Uterus (tissue), 4 donors: ENCODE results near the gene EXOC3L2. TPM values are rescaled to one million over a fixed set of nuclear protein-coding genes. Genes with fewer than 3 reads are reported as not detected.

Source experiments
- DNase-seq, 2 donors: peaks; one replicate each; pipeline ENCODE4 v3.0.0-alpha.2; 2019 to 2020
- H3K27ac ChIP-seq, 2 donors: fragments of 200-600 bp; sonication (generic); 1 replicate in 1 of 2; 2 replicates in 1 of 2; pipeline ENCODE4 v1.5.1; 2016 to 2018
- H3K27me3 ChIP-seq, 2 donors: fragments of 200-600 bp; sonication (generic); one replicate each; pipeline ENCODE4 v1.5.1; 2018 to 2019; ENCODE audit warnings: control low read depth in 1 of 2
- H3K36me3 ChIP-seq, 2 donors: fragments of 200-600 bp; sonication (generic); one replicate each; pipeline ENCODE4 v1.5.1; 2019; ENCODE audit warnings: control low read depth in 1 of 2
- H3K4me1 ChIP-seq, 2 donors: fragments of 200-600 bp; sonication (generic); one replicate each; pipeline ENCODE4 v1.5.1; 2018 to 2019; ENCODE audit warnings: control low read depth in 1 of 2
- H3K4me3 ChIP-seq, 2 donors: fragments of 200-600 bp; sonication (generic); 1 replicate in 1 of 2; 2 replicates in 1 of 2; pipeline ENCODE4 v1.5.1; 2018 to 2019; ENCODE audit warnings: mild to moderate bottlenecking in 1 of 2
- H3K9me3 ChIP-seq, 2 donors: fragments of 200-600 bp; sonication (generic); one replicate each; pipeline ENCODE4 v1.5.1; 2019; ENCODE audit warnings: control low read depth in 1 of 2
- CTCF ChIP-seq, 4 experiments: fragments of 200-600 bp in 2 of 4; fragments of 450-650 bp in 2 of 4; sonication (generic) in 2 of 4; IDR thresholded peaks; one replicate each; pipeline ENCODE4 v1.5.1; 2016 to 2019; ENCODE audit warnings: antibody characterized with exemption in 4 of 4, mild to moderate bottlenecking in 2 of 4, moderate library complexity in 1 of 4
- POLR2A ChIP-seq, 2 donors: fragments of 450-650 bp; IDR thresholded peaks; one replicate each; pipeline ENCODE4 v1.6.1; 2016; ENCODE audit warnings: antibody characterized with exemption in 2 of 2, mild to moderate bottlenecking in 1 of 2, moderate library complexity in 1 of 2
- intact Hi-C: fragments of 100-400 bp; cut with DNase I; formaldehyde crosslinking; loops from one replicate; pipeline ENCODE4 v1.15.1; 2023; ENCODE audit warnings: low total_unique reads
- total RNA-seq, 4 donors: library from RNA; depleted of rRNA in 3 of 4; stranded (reverse); fragments of >200 nt in 3 of 4; gene quantifications; one replicate each; pipeline versions ENCODE4 v1.1.0 to v1.2.4, GENCODE V29; 2014 to 2023
- donor health status: DM: yes; HTN: yes; CAD: no.

EXOC3L2 gene
- total RNA-seq, 4 donors from 2014 or later: 2.4 to 7.2 (median 6.4) TPM

DNA sequence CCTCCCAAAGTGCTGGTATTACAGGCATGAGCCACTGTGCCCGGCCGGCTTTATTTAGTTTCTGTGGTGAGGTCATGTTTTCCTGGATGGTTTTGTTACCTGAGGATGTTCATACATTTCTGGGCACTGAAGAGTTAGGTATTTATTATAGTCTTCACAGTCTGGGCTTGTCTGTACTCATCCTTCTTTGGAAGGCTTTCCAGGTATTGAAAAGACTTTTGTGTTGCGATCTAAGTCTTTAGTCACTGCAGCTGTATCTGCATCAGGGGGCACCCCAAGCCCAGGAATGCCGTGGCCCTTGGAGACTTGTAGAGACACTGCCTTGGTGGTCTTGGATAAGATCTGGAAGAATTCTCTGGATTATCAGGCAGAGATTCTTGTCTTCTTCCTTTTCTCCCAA, 53.8 kb downstream of the EXOC3L2 start:
- intact Hi-C loops: no loop called here
- no peaks in the 10 kb centered on the region for H3K4me1 ChIP-seq

DNA sequence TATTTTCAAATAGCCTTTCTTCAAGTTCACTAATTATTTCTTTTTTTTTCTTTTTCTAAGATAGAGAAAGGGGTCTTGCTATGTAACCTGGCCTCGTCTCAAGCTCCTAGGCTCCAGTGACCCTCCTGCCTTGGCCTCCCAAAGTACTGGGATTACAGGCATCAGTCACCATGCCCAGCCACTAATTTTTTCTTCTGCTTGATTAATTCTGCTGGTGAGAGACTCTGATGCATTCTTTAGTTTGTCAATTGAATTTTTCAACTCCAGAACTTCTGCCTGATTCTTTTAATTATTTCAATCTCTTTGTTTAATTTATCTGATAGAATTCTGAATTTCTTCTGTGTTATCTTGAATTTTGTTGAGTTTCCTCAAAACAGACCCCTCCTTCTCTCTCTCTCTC, 55.2 kb downstream of the EXOC3L2 start:
- TF ChIP-seq POLR2A (IDR thresholded peaks at IDR 0.05): no peak
- no peak for TF ChIP-seq CTCF (IDR thresholded peaks at IDR 0.05)
- H3K4me1 ChIP-seq: no peaks in the 10 kb centered on the region
- H3K27me3 ChIP-seq: no peaks in the 10 kb centered on the region
- H3K4me3 ChIP-seq: no peak overlapping the region
- intact Hi-C loops: no loop called here
- H3K36me3 ChIP-seq: no peaks in the 10 kb centered on the region
- DNase-seq: no peak
- H3K9me3 ChIP-seq: no peaks in the 10 kb centered on the region
- no peak overlapping the region for H3K27ac ChIP-seq

More for the DNA sequence above, 53.8 kb downstream of the EXOC3L2 start:
- TF ChIP-seq CTCF (IDR thresholded peaks at IDR 0.05): no peak
- no peak for TF ChIP-seq POLR2A (IDR thresholded peaks at IDR 0.05)
- Histone ChIP-seq H3K36me3 (no peaks in the 10 kb centered on the region), H3K4me3 (no peak overlapping the region), H3K27ac (no peak overlapping the region), H3K9me3 (no peaks in the 10 kb centered on the region), H3K27me3 (no peaks in the 10 kb centered on the region)
- no peak for DNase-seq

GRCh38 chr19:45187421-45188100, 57.6 kb downstream of the EXOC3L2 start:
- H3K9me3 ChIP-seq: no peaks in the 10 kb centered on the region
- no peak for TF ChIP-seq POLR2A (IDR thresholded peaks at IDR 0.05)
- TF ChIP-seq CTCF (IDR thresholded peaks at IDR 0.05): peak in 3 of 4 experiments; percentile 11 to 29 (median 23)
- intact Hi-C loops: no loop called here

DNA sequence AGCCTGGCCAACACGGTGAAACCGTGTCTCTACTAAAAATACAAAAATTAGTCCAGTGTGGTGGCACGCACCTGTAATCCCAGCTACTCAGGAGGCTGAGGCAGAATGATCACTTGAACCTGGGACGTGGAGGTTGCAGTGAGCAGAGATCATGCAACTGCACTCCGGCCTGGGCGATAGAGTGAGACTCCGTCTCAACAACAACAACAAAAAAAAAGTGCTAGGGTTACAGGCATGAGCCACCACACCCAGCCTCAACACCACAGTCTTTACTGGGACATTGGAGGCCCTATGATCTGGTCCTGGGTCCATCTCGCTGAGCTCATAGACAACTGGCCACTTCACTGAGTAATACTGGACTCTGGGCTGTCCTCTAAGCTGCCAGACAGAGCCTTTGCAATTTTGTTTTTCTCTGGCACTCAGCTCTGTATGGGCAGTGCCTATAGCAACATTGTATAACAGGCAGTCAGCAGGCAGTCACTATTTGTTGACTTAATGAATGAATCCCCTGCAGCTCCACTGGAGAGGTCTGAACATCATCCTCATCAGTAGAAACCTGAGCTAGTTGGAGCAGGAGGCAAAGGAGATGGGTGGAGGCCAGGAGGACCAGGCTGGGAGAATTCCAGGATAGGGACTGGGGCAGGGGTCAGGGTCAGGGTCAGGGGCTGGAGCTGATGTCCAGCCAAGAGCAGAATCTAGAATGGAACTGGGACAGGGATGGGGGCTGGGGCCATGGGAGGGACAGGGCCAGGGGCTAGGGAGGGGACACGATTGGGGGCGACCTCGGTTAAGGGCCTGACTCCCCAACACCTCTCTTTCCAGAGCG, 58.5 kb downstream of the EXOC3L2 start:
- Histone ChIP-seq H3K4me3 (no peak overlapping the region), H3K9me3 (no peaks in the 10 kb centered on the region), H3K27me3 (no peaks in the 10 kb centered on the region), H3K4me1 (no peaks in the 10 kb centered on the region), H3K36me3 (no peaks in the 10 kb centered on the region), H3K27ac (no peak overlapping the region)
- TF ChIP-seq CTCF (IDR thresholded peaks at IDR 0.05) (no peak), POLR2A (IDR thresholded peaks at IDR 0.05) (no peak)
- intact Hi-C loops: no loop called here
- no peak for DNase-seq

More at GRCh38 chr19:45187421-45188100, 57.6 kb downstream of the EXOC3L2 start:
- no peak overlapping the region for H3K27ac ChIP-seq
- H3K4me1 ChIP-seq: no peaks in the 10 kb centered on the region
- H3K27me3 ChIP-seq: no peaks in the 10 kb centered on the region
- no peak overlapping the region for H3K4me3 ChIP-seq
- no peak for DNase-seq
- no peaks in the 10 kb centered on the region for H3K36me3 ChIP-seq

GRCh38 chr19:45184115-45184514, 61.1 kb downstream of the EXOC3L2 start:
- DNase-seq: no peak
- H3K4me3 ChIP-seq: no peak overlapping the region
- peaks cover 4 to 13% of the 10 kb centered on the region in 2 donors for H3K4me1 ChIP-seq
- H3K9me3 ChIP-seq: no peaks in the 10 kb centered on the region
- intact Hi-C loops: no loop called here
- TF ChIP-seq CTCF (IDR thresholded peaks at IDR 0.05): no peak
- TF ChIP-seq POLR2A (IDR thresholded peaks at IDR 0.05): no peak
- H3K36me3 ChIP-seq: no peaks in the 10 kb centered on the region
- no peak overlapping the region for H3K27ac ChIP-seq
- H3K27me3 ChIP-seq: no peaks in the 10 kb centered on the region
